ENCODE measurements around the gene TTC1.

TTC1 gene

GRCh38 chr5:160023007-160023907, 14.3 kb downstream of the TTC1 start:
- TF ChIP-seq ISL1 (CRISPR knock-in tag; IDR thresholded peaks at IDR 0.05) (no peak), PPARA (CRISPR knock-in tag; IDR thresholded peaks at IDR 0.05; ENCODE audit: borderline replicate concordance) (no peak), RARB (CRISPR knock-in tag; IDR thresholded peaks at IDR 0.05) (no peak), ZNF70 (CRISPR knock-in tag; IDR thresholded peaks at IDR 0.05) (no peak), CSDC2 (CRISPR knock-in tag; IDR thresholded peaks at IDR 0.05) (no peak), POU6F1 (CRISPR knock-in tag; IDR thresholded peaks at IDR 0.05; ENCODE audit: borderline replicate concordance, low read depth) (no peak), ZNF565 (CRISPR knock-in tag; conservative IDR thresholded peaks at IDR 0.05; ENCODE audit: low read depth) (no peak), BACH2 (CRISPR knock-in tag; IDR thresholded peaks at IDR 0.05; ENCODE audit: borderline replicate concordance) (no peak), TOX (CRISPR knock-in tag; IDR thresholded peaks at IDR 0.05; ENCODE audit: borderline replicate concordance) (no peak), ZC3H10 (CRISPR knock-in tag; IDR thresholded peaks at IDR 0.05) (no peak), ZNF8 (CRISPR knock-in tag; IDR thresholded peaks at IDR 0.05) (no peak), ZFP30 (CRISPR knock-in tag; IDR thresholded peaks at IDR 0.05) (no peak), OSR1 (CRISPR knock-in tag; IDR thresholded peaks at IDR 0.05) (no peak), ZFP3 (CRISPR knock-in tag; IDR thresholded peaks at IDR 0.05) (no peak), ESRRG (CRISPR knock-in tag; IDR thresholded peaks at IDR 0.05) (no peak), GLIS3 (CRISPR knock-in tag; IDR thresholded peaks at IDR 0.05) (no peak), TCF4 (CRISPR knock-in tag; IDR thresholded peaks at IDR 0.05; ENCODE audit: borderline replicate concordance) (no peak)
- TF ChIP-seq, protein P1, sequence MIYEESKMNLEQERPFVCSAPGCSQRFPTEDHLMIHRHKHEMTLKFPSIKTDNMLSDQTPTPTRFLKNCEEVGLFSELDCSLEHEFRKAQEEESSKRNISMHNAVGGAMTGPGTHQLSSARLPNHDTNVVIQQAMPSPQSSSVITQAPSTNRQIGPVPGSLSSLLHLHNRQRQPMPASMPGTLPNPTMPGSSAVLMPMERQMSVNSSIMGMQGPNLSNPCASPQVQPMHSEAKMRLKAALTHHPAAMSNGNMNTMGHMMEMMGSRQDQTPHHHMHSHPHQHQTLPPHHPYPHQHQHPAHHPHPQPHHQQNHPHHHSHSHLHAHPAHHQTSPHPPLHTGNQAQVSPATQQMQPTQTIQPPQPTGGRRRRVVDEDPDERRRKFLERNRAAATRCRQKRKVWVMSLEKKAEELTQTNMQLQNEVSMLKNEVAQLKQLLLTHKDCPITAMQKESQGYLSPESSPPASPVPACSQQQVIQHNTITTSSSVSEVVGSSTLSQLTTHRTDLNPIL (CRISPR knock-in tag; IDR thresholded peaks at IDR 0.05; ENCODE audit: low read depth) = no peak
- TF ChIP-seq, protein P2, sequence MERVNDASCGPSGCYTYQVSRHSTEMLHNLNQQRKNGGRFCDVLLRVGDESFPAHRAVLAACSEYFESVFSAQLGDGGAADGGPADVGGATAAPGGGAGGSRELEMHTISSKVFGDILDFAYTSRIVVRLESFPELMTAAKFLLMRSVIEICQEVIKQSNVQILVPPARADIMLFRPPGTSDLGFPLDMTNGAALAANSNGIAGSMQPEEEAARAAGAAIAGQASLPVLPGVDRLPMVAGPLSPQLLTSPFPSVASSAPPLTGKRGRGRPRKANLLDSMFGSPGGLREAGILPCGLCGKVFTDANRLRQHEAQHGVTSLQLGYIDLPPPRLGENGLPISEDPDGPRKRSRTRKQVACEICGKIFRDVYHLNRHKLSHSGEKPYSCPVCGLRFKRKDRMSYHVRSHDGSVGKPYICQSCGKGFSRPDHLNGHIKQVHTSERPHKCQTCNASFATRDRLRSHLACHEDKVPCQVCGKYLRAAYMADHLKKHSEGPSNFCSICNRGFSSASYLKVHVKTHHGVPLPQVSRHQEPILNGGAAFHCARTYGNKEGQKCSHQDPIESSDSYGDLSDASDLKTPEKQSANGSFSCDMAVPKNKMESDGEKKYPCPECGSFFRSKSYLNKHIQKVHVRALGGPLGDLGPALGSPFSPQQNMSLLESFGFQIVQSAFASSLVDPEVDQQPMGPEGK (CRISPR knock-in tag; IDR thresholded peaks at IDR 0.05; ENCODE audit: borderline replicate concordance) = no peak
- TF ChIP-seq, protein P3, sequence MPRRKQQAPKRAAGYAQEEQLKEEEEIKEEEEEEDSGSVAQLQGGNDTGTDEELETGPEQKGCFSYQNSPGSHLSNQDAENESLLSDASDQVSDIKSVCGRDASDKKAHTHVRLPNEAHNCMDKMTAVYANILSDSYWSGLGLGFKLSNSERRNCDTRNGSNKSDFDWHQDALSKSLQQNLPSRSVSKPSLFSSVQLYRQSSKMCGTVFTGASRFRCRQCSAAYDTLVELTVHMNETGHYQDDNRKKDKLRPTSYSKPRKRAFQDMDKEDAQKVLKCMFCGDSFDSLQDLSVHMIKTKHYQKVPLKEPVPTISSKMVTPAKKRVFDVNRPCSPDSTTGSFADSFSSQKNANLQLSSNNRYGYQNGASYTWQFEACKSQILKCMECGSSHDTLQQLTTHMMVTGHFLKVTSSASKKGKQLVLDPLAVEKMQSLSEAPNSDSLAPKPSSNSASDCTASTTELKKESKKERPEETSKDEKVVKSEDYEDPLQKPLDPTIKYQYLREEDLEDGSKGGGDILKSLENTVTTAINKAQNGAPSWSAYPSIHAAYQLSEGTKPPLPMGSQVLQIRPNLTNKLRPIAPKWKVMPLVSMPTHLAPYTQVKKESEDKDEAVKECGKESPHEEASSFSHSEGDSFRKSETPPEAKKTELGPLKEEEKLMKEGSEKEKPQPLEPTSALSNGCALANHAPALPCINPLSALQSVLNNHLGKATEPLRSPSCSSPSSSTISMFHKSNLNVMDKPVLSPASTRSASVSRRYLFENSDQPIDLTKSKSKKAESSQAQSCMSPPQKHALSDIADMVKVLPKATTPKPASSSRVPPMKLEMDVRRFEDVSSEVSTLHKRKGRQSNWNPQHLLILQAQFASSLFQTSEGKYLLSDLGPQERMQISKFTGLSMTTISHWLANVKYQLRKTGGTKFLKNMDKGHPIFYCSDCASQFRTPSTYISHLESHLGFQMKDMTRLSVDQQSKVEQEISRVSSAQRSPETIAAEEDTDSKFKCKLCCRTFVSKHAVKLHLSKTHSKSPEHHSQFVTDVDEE (CRISPR knock-in tag; IDR thresholded peaks at IDR 0.05) = no peak
- no peak for ATAC-seq

- ATAC-seq = no peak
- no peak for TF ChIP-seq RARB (CRISPR knock-in tag; IDR thresholded peaks at IDR 0.05)
- no peak for TF ChIP-seq OSR1 (CRISPR knock-in tag; IDR thresholded peaks at IDR 0.05)
- TF ChIP-seq TOX (CRISPR knock-in tag; IDR thresholded peaks at IDR 0.05; ENCODE audit: borderline replicate concordance) = no peak
- TF ChIP-seq ESRRG (CRISPR knock-in tag; IDR thresholded peaks at IDR 0.05) = no peak
- TF ChIP-seq, protein P1 (CRISPR knock-in tag; IDR thresholded peaks at IDR 0.05; ENCODE audit: low read depth) = no peak
- TF ChIP-seq, protein P2 (CRISPR knock-in tag; IDR thresholded peaks at IDR 0.05; ENCODE audit: borderline replicate concordance) = no peak
- no peak for TF ChIP-seq PPARA (CRISPR knock-in tag; IDR thresholded peaks at IDR 0.05; ENCODE audit: borderline replicate concordance)
- no peak for TF ChIP-seq TCF4 (CRISPR knock-in tag; IDR thresholded peaks at IDR 0.05; ENCODE audit: borderline replicate concordance)
- TF ChIP-seq ZNF70 (CRISPR knock-in tag; IDR thresholded peaks at IDR 0.05) = no peak
- no peak for TF ChIP-seq POU6F1 (CRISPR knock-in tag; IDR thresholded peaks at IDR 0.05; ENCODE audit: borderline replicate concordance, low read depth)
- TF ChIP-seq, protein P3 (CRISPR knock-in tag; IDR thresholded peaks at IDR 0.05) = no peak
These were observed 15.1 kb downstream of the TTC1 start for GRCh38 chr5:160023908-160024630.
